DND-41 (cell line): ENCODE measurements around the gene CELF1.

Experiments
- EZH2 ChIP-seq: IDR thresholded peaks from 3 replicates; pipeline ENCODE4 v1.6.1; 2012; ENCODE audit warnings: borderline replicate concordance, low read depth, mild to moderate bottlenecking, moderate library complexity, low read length, inconsistent platforms; ENCODE audit not compliant: severe bottlenecking
- TF ChIP-seq, protein P1 (sequence below): IDR thresholded peaks from 2 replicates; pipeline ENCODE4 v1.5.1; 2012; ENCODE audit warnings: borderline replicate concordance, low read length, moderate library complexity, mild to moderate bottlenecking; ENCODE audit not compliant: poor library complexity, severe bottlenecking; ENCODE audit errors: extremely low read depth

DNA sequence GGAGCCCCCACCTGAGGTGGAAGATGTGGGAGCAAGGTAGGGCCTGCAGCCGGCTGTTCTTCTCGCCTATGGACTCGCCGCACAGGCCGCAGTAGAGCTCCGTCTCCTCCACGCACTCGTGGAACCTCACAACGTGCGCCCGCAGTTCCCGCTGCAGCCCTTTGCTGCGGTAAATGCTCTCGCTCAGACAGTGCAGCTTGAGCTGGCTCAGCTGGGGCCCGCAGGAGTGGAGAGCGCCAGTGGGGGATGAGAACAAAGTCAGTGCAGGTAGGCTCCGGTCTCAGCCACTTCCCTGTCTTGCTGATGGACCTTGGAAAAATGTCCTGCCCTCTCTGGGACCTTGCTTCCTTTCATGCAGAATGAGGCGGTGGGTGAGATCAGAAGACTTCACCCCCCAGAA, 114.2 kb downstream of the CELF1 start:
- TF ChIP-seq EZH2 = no peak
- TF ChIP-seq, protein P1, sequence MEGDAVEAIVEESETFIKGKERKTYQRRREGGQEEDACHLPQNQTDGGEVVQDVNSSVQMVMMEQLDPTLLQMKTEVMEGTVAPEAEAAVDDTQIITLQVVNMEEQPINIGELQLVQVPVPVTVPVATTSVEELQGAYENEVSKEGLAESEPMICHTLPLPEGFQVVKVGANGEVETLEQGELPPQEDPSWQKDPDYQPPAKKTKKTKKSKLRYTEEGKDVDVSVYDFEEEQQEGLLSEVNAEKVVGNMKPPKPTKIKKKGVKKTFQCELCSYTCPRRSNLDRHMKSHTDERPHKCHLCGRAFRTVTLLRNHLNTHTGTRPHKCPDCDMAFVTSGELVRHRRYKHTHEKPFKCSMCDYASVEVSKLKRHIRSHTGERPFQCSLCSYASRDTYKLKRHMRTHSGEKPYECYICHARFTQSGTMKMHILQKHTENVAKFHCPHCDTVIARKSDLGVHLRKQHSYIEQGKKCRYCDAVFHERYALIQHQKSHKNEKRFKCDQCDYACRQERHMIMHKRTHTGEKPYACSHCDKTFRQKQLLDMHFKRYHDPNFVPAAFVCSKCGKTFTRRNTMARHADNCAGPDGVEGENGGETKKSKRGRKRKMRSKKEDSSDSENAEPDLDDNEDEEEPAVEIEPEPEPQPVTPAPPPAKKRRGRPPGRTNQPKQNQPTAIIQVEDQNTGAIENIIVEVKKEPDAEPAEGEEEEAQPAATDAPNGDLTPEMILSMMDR = no peak
